ENCODE data around the gene SOX11.

GRCh38 chr2:5693287-5694201 is 1.4 kb downstream of the SOX11 start:
- TF ChIP-seq POLR2A (IDR thresholded peaks at IDR 0.05) (no peak), CTCF (IDR thresholded peaks at IDR 0.05) (no peak)

Measured in testis (tissue), 2 donors.